Activated CD8-positive, alpha-beta memory T cell treated with anti-CD3 and anti-CD28 coated beads, Interleukin-2, amount 10 ng/mL, durations not matched to agents 7 days and 5 days (primary cell): ENCODE data around the gene SPAG9. TPM values are rescaled to one million over a fixed set of nuclear protein-coding genes. Genes with fewer than 3 reads are reported as not detected.

Experiments
- ATAC-seq: fragments of 150-1000 bp; cut with Tn5 transposase; one replicate; pipeline ENCODE4 v1.10.0; 2021; ENCODE audit warnings: moderate library complexity
- CTCF ChIA-PET: fragments of 350-600 bp; sonication (Branson Sonifier 250); formaldehyde crosslinking; loops from one replicate; lab custom pipeline; 2021; ENCODE audit warnings: antibody characterized with exemption; lab: Charles Lee
- DNase-seq: peaks from one replicate; pipeline ENCODE4 v3.0.0-alpha.2; 2020
- H3K27ac Mint-ChIP-seq: one replicate; pipeline ENCODE4 v1.8.0; 2021; ENCODE audit warnings: mild to moderate bottlenecking, mixed read lengths
- H3K27me3 Mint-ChIP-seq: one replicate; pipeline ENCODE4 v1.8.0; 2021; ENCODE audit warnings: mixed read lengths
- H3K36me3 Mint-ChIP-seq: one replicate; pipeline ENCODE4 v1.8.0; 2021; ENCODE audit warnings: mild to moderate bottlenecking, mixed read lengths
- H3K4me1 Mint-ChIP-seq: one replicate; pipeline ENCODE4 v1.8.0; 2021; ENCODE audit warnings: mixed read lengths
- H3K4me3 Mint-ChIP-seq: one replicate; pipeline ENCODE4 v1.8.0; 2021; ENCODE audit warnings: mild to moderate bottlenecking, moderate library complexity, mixed read lengths
- H3K9me3 Mint-ChIP-seq: one replicate; pipeline ENCODE4 v1.8.0; 2022; ENCODE audit warnings: low read depth, mixed read lengths
- total RNA-seq, 2 experiments: library from RNA; stranded (reverse); gene quantifications; one replicate each; pipeline ENCODE4 v1.2.3, GENCODE V29; 2021

Gene SPAG9
- total RNA-seq, 2 experiments from 2014 or later, result 49.0 to 53.8 TPM

DNA sequence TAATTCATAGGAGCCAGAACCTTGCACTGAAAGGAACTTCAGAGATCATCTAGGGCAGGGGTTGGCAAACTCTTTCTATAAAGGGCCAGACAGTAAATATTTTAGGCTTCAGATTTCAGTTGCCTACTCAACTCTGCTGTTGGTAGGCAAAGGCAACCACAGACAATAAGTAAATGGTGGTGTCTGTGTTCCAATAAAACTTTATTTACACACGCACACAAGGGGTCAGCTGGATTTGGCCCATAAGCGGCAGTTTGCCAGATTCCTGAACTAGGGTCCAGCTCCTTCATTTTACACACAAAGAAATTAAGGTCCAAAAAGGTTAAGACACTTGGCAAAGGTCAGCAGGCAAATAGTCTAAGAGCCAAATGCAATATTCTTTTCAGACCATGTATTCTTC is 107.3 kb downstream of the SPAG9 start:
- Mint-ChIP-seq H3K27me3 (no peaks in the 10 kb centered on the region), H3K9me3 (no peaks in the 10 kb centered on the region), H3K27ac (no peak overlapping the region), H3K36me3 (peaks cover 6% of the 10 kb centered on the region), H3K4me3 (no peak overlapping the region), H3K4me1 (peaks cover 3% of the 10 kb centered on the region)
- ATAC-seq, result no peak
- no peak for DNase-seq
- CTCF ChIA-PET, result interaction anchor here (1.8 kb wide), 1 partner anchor 13 kb away, joined by 7 read pairs; no protein-coding TSS in a partner anchor

DNA sequence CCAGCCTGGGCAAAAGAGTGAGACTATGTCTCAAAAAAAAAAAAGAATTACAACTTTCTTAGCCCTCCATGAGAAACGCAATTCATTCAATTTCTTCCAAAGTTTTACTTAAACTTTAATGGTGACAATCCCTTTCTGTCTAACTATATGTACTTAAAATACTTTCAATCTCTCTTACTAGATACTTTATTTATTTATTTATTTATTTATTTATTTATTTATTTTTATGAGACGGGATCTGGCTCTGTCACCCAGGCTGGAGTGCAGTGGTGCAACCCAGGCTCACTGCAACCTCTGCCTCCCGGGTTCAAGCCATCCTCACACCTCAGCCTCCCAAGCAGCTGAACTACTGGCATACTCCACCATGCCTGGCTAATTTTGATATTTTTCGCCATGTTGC is 108.1 kb downstream of the SPAG9 start:
- CTCF ChIA-PET, result interaction anchor here (1.3 kb wide), 1 partner anchor 141 kb away, joined by 3 read pairs; the partner anchor contains the start of gene NME1
- H3K27me3 Mint-ChIP-seq, result no peaks in the 10 kb centered on the region
- H3K4me1 Mint-ChIP-seq, result peaks cover 3% of the 10 kb centered on the region
- H3K36me3 Mint-ChIP-seq, result peaks cover 6% of the 10 kb centered on the region
- no peak for ATAC-seq
- H3K9me3 Mint-ChIP-seq, result no peaks in the 10 kb centered on the region
- H3K4me3 Mint-ChIP-seq, result no peak overlapping the region
- DNase-seq, result no peak
- no peak overlapping the region for H3K27ac Mint-ChIP-seq

DNA sequence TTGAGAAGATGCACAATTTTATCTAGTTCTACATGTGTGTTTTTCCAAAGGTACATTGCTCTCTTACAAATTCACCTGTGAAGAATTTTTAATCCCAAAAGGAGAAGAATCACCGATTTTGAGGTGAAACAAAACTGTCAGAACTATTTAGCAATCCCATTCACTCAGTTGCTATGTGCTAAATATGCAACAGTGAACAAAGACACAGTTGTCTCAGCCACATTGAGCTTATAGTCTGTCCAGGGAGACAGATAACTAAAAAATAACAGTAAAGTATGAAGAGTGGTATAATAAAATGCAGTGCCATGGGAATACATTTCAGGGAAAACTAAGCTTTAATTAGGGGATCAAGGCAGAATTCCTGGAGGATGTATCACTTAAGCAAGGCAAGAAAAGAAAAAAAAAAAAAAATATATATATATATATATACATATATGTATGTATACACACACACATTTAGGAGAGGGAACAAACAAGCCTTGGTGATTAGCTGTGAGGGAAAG is 110.4 kb downstream of the SPAG9 start:
- Mint-ChIP-seq H3K9me3 (no peaks in the 10 kb centered on the region), H3K27me3 (no peaks in the 10 kb centered on the region), H3K36me3 (peaks cover 7% of the 10 kb centered on the region), H3K4me3 (no peak overlapping the region), H3K27ac (no peak overlapping the region), H3K4me1 (peaks cover 3% of the 10 kb centered on the region)
- CTCF ChIA-PET, result interaction anchor here (1.0 to 1.7 kb wide), 4 partner anchors 8 to 47 kb away, joined by 3 to 4 read pairs (median 4); no protein-coding TSS in a partner anchor
- ATAC-seq, result no peak
- DNase-seq, result no peak

GRCh38 chr17:51006601-51007000 is 114.1 kb downstream of the SPAG9 start:
- no peak for DNase-seq
- H3K36me3 Mint-ChIP-seq, result peaks cover 8% of the 10 kb centered on the region
- H3K4me3 Mint-ChIP-seq, result no peak overlapping the region
- H3K4me1 Mint-ChIP-seq, result no peaks in the 10 kb centered on the region
- H3K27me3 Mint-ChIP-seq, result no peaks in the 10 kb centered on the region
- no peak for ATAC-seq
- no peak overlapping the region for H3K27ac Mint-ChIP-seq
- H3K9me3 Mint-ChIP-seq, result no peaks in the 10 kb centered on the region
- CTCF ChIA-PET, result interaction anchor here (1.3 kb wide), 1 partner anchor 8 kb away, joined by 3 read pairs; no protein-coding TSS in a partner anchor

- DNase-seq (no peak), ATAC-seq (no peak)
- Mint-ChIP-seq H3K36me3 (peaks cover 13% of the 10 kb centered on the region), H3K4me1 (peaks cover 4% of the 10 kb centered on the region), H3K9me3 (no peaks in the 10 kb centered on the region), H3K27ac (peak overlapping the region; percentile 45), H3K27me3 (no peaks in the 10 kb centered on the region), H3K4me3 (no peak overlapping the region)
- CTCF ChIA-PET, result interaction anchor here (0.7 to 8.3 kb wide), 3 partner anchors 8 to 147 kb away, joined by 3 to 78 read pairs (median 5); partner anchors contain the start of gene NME1
These were observed 114.9 kb downstream of the SPAG9 start for GRCh38 chr17:51005768-51006167.

DNA sequence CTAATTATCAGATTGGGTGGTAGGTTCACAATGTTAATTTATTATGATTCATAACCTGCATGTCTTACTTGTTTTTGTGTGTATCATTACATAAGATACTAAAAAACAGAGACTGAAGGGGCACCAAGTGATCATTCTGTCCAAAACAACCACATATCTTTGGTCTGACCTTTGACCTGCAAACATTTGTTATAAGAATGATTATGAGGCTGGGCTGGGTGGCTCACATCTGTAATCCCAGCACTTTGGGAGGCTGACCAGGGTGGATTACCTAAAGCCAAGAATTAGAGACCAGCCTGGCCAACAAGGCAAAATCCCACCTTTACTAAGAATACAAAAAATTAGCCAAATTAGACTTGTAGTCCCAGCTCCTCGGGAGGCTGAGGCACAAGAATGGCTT is 116.4 kb downstream of the SPAG9 start:
- CTCF ChIA-PET, result interaction anchor here (0.8 to 8.3 kb wide), 9 partner anchors 10 to 149 kb away, joined by 3 to 78 read pairs (median 4); partner anchors contain the start of genes NME1 and SPAG9
- H3K4me1 Mint-ChIP-seq, result peaks cover 4% of the 10 kb centered on the region
- DNase-seq (no peak), ATAC-seq (no peak)
- H3K4me3 Mint-ChIP-seq, result no peak overlapping the region
- H3K27me3 Mint-ChIP-seq, result no peaks in the 10 kb centered on the region
- H3K27ac Mint-ChIP-seq, result no peak overlapping the region
- H3K9me3 Mint-ChIP-seq, result no peaks in the 10 kb centered on the region
- H3K36me3 Mint-ChIP-seq, result peaks cover 13% of the 10 kb centered on the region

- H3K36me3 Mint-ChIP-seq, result peaks cover 22% of the 10 kb centered on the region
- CTCF ChIA-PET, result interaction anchor here (0.6 to 8.3 kb wide), 20 partner anchors 10 to 218 kb away, joined by 3 to 78 read pairs (median 6); partner anchors contain the start of genes NME1, SPAG9 and TOB1
- H3K9me3 Mint-ChIP-seq, result no peaks in the 10 kb centered on the region
- H3K27ac Mint-ChIP-seq, result peak overlapping the region; percentile 33
- ATAC-seq, result peak; percentile 76
- H3K4me1 Mint-ChIP-seq, result peaks cover 4% of the 10 kb centered on the region
- no peak overlapping the region for H3K4me3 Mint-ChIP-seq
- no peak for DNase-seq
- H3K27me3 Mint-ChIP-seq, result no peaks in the 10 kb centered on the region
These were observed 119.6 kb downstream of the SPAG9 start for GRCh38 chr17:51000835-51001638.

- CTCF ChIA-PET, result interaction anchor here (1.8 kb wide), 1 partner anchor 144 kb away, joined by 4 read pairs; no protein-coding TSS in a partner anchor
- Mint-ChIP-seq H3K9me3 (no peaks in the 10 kb centered on the region), H3K27ac (no peak overlapping the region), H3K4me1 (no peaks in the 10 kb centered on the region), H3K36me3 (peaks cover 38% of the 10 kb centered on the region), H3K4me3 (no peak overlapping the region), H3K27me3 (no peaks in the 10 kb centered on the region)
- DNase-seq, result no peak
- no peak for ATAC-seq
These were observed 125.0 kb downstream of the SPAG9 start for GRCh38 chr17:50995668-50996067.

DNA sequence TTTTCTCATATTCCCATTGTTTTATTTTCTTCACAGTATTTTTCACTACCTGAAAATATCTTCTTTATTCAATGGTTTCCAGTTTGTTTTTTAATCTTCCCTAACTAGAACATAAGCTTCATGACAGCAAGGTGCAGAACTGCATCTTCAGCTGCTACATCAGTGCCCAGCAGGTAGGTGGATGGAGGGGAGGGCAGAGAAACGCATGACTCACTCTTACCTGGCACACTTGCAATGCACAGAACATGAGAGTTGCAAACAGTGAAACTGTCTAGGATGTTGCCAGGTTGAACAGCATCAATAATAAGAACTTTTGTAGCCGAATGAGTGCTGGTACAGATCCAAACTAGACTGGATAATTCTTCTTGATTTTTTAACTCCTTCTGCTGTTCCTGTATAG is 127.1 kb downstream of the SPAG9 start:
- H3K27ac Mint-ChIP-seq, result no peak overlapping the region
- peaks cover 49% of the 10 kb centered on the region for H3K36me3 Mint-ChIP-seq

GRCh38 chr17:50989149-50989548 is 131.5 kb downstream of the SPAG9 start:
- no peak overlapping the region for H3K27ac Mint-ChIP-seq
- CTCF ChIA-PET, result no interaction called here
- ATAC-seq, result no peak
- peaks cover 49% of the 10 kb centered on the region for H3K36me3 Mint-ChIP-seq
- no peak overlapping the region for H3K4me3 Mint-ChIP-seq
- H3K9me3 Mint-ChIP-seq, result no peaks in the 10 kb centered on the region
- DNase-seq, result no peak
- no peaks in the 10 kb centered on the region for H3K4me1 Mint-ChIP-seq
- H3K27me3 Mint-ChIP-seq, result no peaks in the 10 kb centered on the region

More for the DNA sequence above, 127.1 kb downstream of the SPAG9 start:
- ATAC-seq (no peak), DNase-seq (no peak)
- CTCF ChIA-PET, result no interaction called here
- H3K4me3 Mint-ChIP-seq, result no peak overlapping the region
- no peaks in the 10 kb centered on the region for H3K4me1 Mint-ChIP-seq
- H3K9me3 Mint-ChIP-seq, result no peaks in the 10 kb centered on the region
- no peaks in the 10 kb centered on the region for H3K27me3 Mint-ChIP-seq

DNA sequence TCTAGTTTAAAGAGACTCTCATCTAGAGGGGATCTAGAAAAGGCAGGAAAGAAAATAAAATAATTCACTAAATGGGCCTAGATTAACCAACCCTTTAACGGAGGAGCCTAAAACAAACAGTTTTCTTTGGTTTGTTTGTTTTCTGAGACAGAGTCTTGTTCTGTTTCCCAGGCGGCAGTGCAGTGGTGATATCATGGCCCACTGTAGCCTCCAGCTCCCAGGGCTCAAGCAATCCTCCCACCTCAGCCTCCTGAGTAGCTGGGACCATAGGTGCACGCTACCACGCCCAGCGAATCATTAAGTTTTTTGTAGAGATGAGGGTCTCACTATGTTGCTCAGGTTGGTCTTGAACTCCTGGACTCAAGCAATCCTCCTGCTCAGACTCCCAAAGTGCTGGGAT is 132.2 kb downstream of the SPAG9 start:
- peaks cover 46% of the 10 kb centered on the region for H3K36me3 Mint-ChIP-seq
- H3K4me3 Mint-ChIP-seq, result no peak overlapping the region
- H3K27me3 Mint-ChIP-seq, result no peaks in the 10 kb centered on the region
- H3K27ac Mint-ChIP-seq, result no peak overlapping the region
- no peaks in the 10 kb centered on the region for H3K4me1 Mint-ChIP-seq
- no peak for ATAC-seq
- H3K9me3 Mint-ChIP-seq, result no peaks in the 10 kb centered on the region
- DNase-seq, result no peak
- CTCF ChIA-PET, result interaction anchor here (0.8 to 1.9 kb wide), 3 partner anchors 10 to 16 kb away, joined by 3 to 7 read pairs (median 4); no protein-coding TSS in a partner anchor

DNA sequence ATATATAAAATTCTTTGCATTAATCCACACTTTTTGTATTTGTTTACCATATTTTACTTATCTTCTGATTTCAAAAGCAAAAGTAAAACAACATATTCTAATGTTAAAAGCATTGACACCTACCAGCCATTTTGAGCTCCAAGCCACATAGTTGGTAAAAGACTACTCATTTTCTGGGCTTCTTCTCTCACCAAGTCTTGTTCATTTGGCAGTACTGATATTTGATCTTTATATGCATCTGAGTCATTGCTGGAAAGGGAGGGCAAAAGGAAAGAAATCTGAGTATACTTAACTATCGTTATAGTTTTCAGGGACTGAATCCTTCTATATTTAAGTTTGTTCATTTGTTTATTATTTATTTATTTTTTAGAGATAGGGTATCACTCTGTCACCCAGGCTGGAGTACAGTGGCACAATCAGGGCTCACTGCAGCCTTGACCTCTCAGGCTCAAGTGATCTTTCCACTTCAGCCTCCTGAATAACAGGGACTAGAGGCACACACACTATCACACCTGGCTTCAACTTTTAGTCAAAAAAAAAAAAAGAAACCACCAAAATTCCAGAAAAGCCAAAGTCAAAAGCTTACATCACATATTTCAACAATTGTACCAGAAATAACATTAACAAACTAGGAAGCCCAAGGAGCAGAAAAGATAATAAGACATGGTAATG is 133.5 kb downstream of the SPAG9 start:
- CTCF ChIA-PET, result interaction anchor here (1.0 to 1.9 kb wide), 2 partner anchors 13 to 18 kb away, joined by 3 to 7 read pairs; no protein-coding TSS in a partner anchor
- Mint-ChIP-seq H3K27ac (peak overlapping the region; percentile 44), H3K36me3 (peaks cover 39% of the 10 kb centered on the region), H3K27me3 (no peaks in the 10 kb centered on the region), H3K4me1 (no peaks in the 10 kb centered on the region), H3K9me3 (no peaks in the 10 kb centered on the region), H3K4me3 (no peak overlapping the region)
- no peak for DNase-seq
- ATAC-seq, result peak; percentile 36

GRCh38 chr17:50981279-50981678 is 139.4 kb downstream of the SPAG9 start:
- Mint-ChIP-seq H3K36me3 (peaks cover 27% of the 10 kb centered on the region), H3K27ac (no peak overlapping the region), H3K4me3 (no peak overlapping the region), H3K9me3 (no peaks in the 10 kb centered on the region), H3K27me3 (no peaks in the 10 kb centered on the region), H3K4me1 (peaks cover 10% of the 10 kb centered on the region)
- DNase-seq, result no peak
- no peak for ATAC-seq
- CTCF ChIA-PET, result no interaction called here
